IMR-90 (cell line): Measurements from ENCODE around the gene TMC3. TPM values are rescaled to one million over a fixed set of nuclear protein-coding genes. Genes with fewer than 3 reads are reported as not detected.

Source experiments
- ATAC-seq: fragments of 200-7000 bp; cut with Tn5 transposase; 2 replicates; pipeline ENCODE4 v1.9.1; 2020; ENCODE audit warnings: low read depth, mild to moderate bottlenecking, moderate library complexity
- BruUV-seq: library from RNA; stranded (reverse); fragments of 400-500 nt; replicated peaks from 2 replicates; lab custom pipeline; 2021; lab: Mats Ljungman, UMichigan
- CTCF ChIA-PET: fragments of 300-600 bp; formaldehyde crosslinking; extraction: SDS; loops from one replicate; lab custom pipeline; 2021; ENCODE audit warnings: antibody characterized with exemption; lab: Yijun Ruan, JAX
- POLR2A ChIA-PET: fragments of 300-600 bp; sonication (Branson Sonifier 250); formaldehyde crosslinking; loops from one replicate; lab custom pipeline; 2022; ENCODE audit warnings: antibody characterized with exemption; ENCODE audit not compliant: unreplicated experiment; lab: Charles Lee
- DNase-seq: peaks from one replicate; pipeline ENCODE4 v3.0.0; 2013
- H2AFZ ChIP-seq: replicated peaks from 2 replicates; pipeline ENCODE3; 2013; ENCODE audit warnings: low read length, mild to moderate bottlenecking; ENCODE audit not compliant: poor library complexity
- H2AK5ac ChIP-seq: 2 replicates; pipeline ENCODE4 v1.6.1; 2013; ENCODE audit warnings: low read depth, low read length, inconsistent platforms
- H2AK9ac ChIP-seq: replicated peaks from 2 replicates; pipeline ENCODE3; 2013; ENCODE audit warnings: mild to moderate bottlenecking, low read depth, low read length, moderate library complexity; ENCODE audit not compliant: poor library complexity
- H2BK120ac ChIP-seq: 2 replicates; pipeline ENCODE4 v1.6.1; 2013; ENCODE audit warnings: low read depth, low read length, inconsistent platforms
- H2BK15ac ChIP-seq: 3 replicates; pipeline ENCODE4 v1.6.1; 2013; ENCODE audit warnings: low read depth, low read length, inconsistent platforms
- H2BK20ac ChIP-seq: 2 replicates; pipeline ENCODE4 v1.6.1; 2013; ENCODE audit warnings: low read depth, mild to moderate bottlenecking, inconsistent platforms, low read length, moderate library complexity
- H2BK5ac ChIP-seq: 2 replicates; pipeline ENCODE4 v1.6.1; 2013; ENCODE audit warnings: mild to moderate bottlenecking, low read depth, low read length, inconsistent platforms; ENCODE audit not compliant: poor library complexity, severe bottlenecking
- H3K14ac ChIP-seq: replicated peaks from 2 replicates; pipeline ENCODE4 v1.6.1; 2013; ENCODE audit warnings: low read depth, low read length, inconsistent platforms
- H3K18ac ChIP-seq: 2 replicates; pipeline ENCODE4 v1.6.1; 2013; ENCODE audit warnings: low read depth, low read length, control low read depth
- H3K23ac ChIP-seq: 2 replicates; pipeline ENCODE4 v1.6.1; 2013; ENCODE audit warnings: low read depth, low read length, inconsistent platforms
- H3K27ac ChIP-seq: 2 replicates; pipeline ENCODE4 v1.5.1; 2013; ENCODE audit warnings: mild to moderate bottlenecking, control low read depth, low read length; ENCODE audit not compliant: insufficient read depth
- H3K27me3 ChIP-seq: 2 replicates; pipeline ENCODE4 v1.6.1; 2013; ENCODE audit warnings: low read length; ENCODE audit not compliant: control insufficient read depth, insufficient read depth
- H3K36me3 ChIP-seq: 2 replicates; pipeline ENCODE4 v1.6.1; 2013; ENCODE audit warnings: low read length, mixed read lengths; ENCODE audit not compliant: control insufficient read depth, insufficient read depth
- H3K4ac ChIP-seq: 2 replicates; pipeline ENCODE4 v1.6.1; 2013; ENCODE audit warnings: low read depth, low read length, inconsistent platforms
- H3K4me1 ChIP-seq: 2 replicates; pipeline ENCODE4 v1.6.1; 2013; ENCODE audit warnings: low read length, mixed read lengths; ENCODE audit not compliant: control insufficient read depth, insufficient read depth
- H3K4me2 ChIP-seq: 2 replicates; pipeline ENCODE4 v1.6.1; 2013; ENCODE audit warnings: low read depth, mild to moderate bottlenecking, control low read depth, low read length, moderate library complexity
- H3K4me3 ChIP-seq: 2 replicates; pipeline ENCODE4 v1.5.1; 2013; ENCODE audit warnings: low read depth, mild to moderate bottlenecking, control low read depth, low read length, moderate library complexity; ENCODE audit not compliant: insufficient read depth
- H3K56ac ChIP-seq: 2 replicates; pipeline ENCODE4 v1.6.1; 2013; ENCODE audit warnings: low read length, inconsistent platforms; ENCODE audit not compliant: insufficient read depth; ENCODE audit errors: extremely low read depth
- H3K79me1 ChIP-seq, 2 experiments: 2 replicates each; pipeline ENCODE4 v1.6.1; 2013; ENCODE audit warnings: low read length in 2 of 2, inconsistent platforms in 1 of 2, low read depth in 1 of 2
- H3K9ac ChIP-seq: 2 replicates; pipeline ENCODE4 v1.6.1; 2013; ENCODE audit warnings: low read depth, low read length, control low read depth
- H3K9me1 ChIP-seq: 2 replicates; pipeline ENCODE4 v1.6.1; 2013; ENCODE audit warnings: low read length, inconsistent platforms; ENCODE audit not compliant: insufficient read depth
- H3K9me3 ChIP-seq: 2 replicates; pipeline ENCODE4 v1.6.1; 2013; ENCODE audit warnings: low read length; ENCODE audit not compliant: control insufficient read depth, insufficient read depth
- H4K20me1 ChIP-seq: 2 replicates; pipeline ENCODE4 v1.6.1; 2013; ENCODE audit warnings: low read length, inconsistent platforms; ENCODE audit not compliant: insufficient read depth
- H4K5ac ChIP-seq: 2 replicates; pipeline ENCODE4 v1.6.1; 2013; ENCODE audit warnings: mild to moderate bottlenecking, low read depth, low read length, control low read depth
- H4K8ac ChIP-seq, 2 experiments: 2 replicates each; pipeline ENCODE4 v1.6.1; 2013; ENCODE audit warnings: low read depth in 2 of 2, low read length in 2 of 2, control low read depth in 1 of 2, inconsistent platforms in 1 of 2
- H4K91ac ChIP-seq: 2 replicates; pipeline ENCODE4 v1.6.1; 2013; ENCODE audit warnings: low read depth, low read length, inconsistent platforms; ENCODE audit not compliant: insufficient read depth
- BHLHE40 ChIP-seq: fragments of 150-350 bp; IDR thresholded peaks from 2 replicates; pipeline ENCODE4 v1.6.1; 2016; ENCODE audit warnings: mild to moderate bottlenecking, low read depth, low read length
- CEBPB ChIP-seq: IDR thresholded peaks from 2 replicates; pipeline ENCODE4 v1.6.1; 2012; ENCODE audit warnings: low read depth, low read length, improper control_type of control experiment
- CHD1 ChIP-seq: IDR thresholded peaks from 2 replicates; pipeline ENCODE4 v1.6.1; 2012; ENCODE audit warnings: low read depth, low read length, improper control_type of control experiment
- ELK1 ChIP-seq: fragments of 150-350 bp; IDR thresholded peaks from 2 replicates; pipeline ENCODE4 v1.6.1; 2016; ENCODE audit warnings: low read depth, mild to moderate bottlenecking, low read length, moderate library complexity, borderline replicate concordance
- MXI1 ChIP-seq: IDR thresholded peaks from 2 replicates; pipeline ENCODE4 v1.6.1; 2012; ENCODE audit warnings: low read depth, mild to moderate bottlenecking, low read length, moderate library complexity, borderline replicate concordance
- NFE2L2 ChIP-seq: fragments of 150-350 bp; IDR thresholded peaks from 2 replicates; pipeline ENCODE4 v1.6.1; 2016; ENCODE audit warnings: low read depth, mild to moderate bottlenecking, low read length
- POLR2A ChIP-seq: IDR thresholded peaks from 2 replicates; pipeline ENCODE4 v1.6.1; 2012; ENCODE audit warnings: mild to moderate bottlenecking, low read depth, low read length
- RCOR1 ChIP-seq: IDR thresholded peaks from 2 replicates; pipeline ENCODE4 v1.6.1; 2012; ENCODE audit warnings: mild to moderate bottlenecking, low read length, improper control_type of control experiment; ENCODE audit not compliant: insufficient replicate concordance
- RFX5 ChIP-seq: IDR thresholded peaks from 2 replicates; pipeline ENCODE4 v1.8.0; 2012; ENCODE audit warnings: low read depth, mild to moderate bottlenecking, low read length, moderate library complexity
- USF2 ChIP-seq: fragments of 150-350 bp; IDR thresholded peaks from 2 replicates; pipeline ENCODE4 v1.6.1; 2017; ENCODE audit warnings: mild to moderate bottlenecking, antibody characterized with exemption, low read length, low read depth
- WGBS, 2 experiments: methylation state at CpG; one replicate each; pipeline versions ENCODE4 v1.1.5 to v1.1.7; 2013; ENCODE audit warnings: missing lambda C conversion rate in 2 of 2; ENCODE audit not compliant: insufficient read length in 1 of 2; ENCODE audit errors: extremely low coverage in 2 of 2; 5-methylcytosine and 5-hydroxymethylcytosine counted together
- dilution Hi-C: fragments of 300-500 bp; cut with HindIII; formaldehyde crosslinking; loops from one replicate; pipeline ENCODE4 v1.14.3; 2018; ENCODE audit warnings: low sequenced_read_pairs; ENCODE audit not compliant: unreplicated experiment
- in situ Hi-C: fragments of 300-500 bp; cut with MboI; formaldehyde crosslinking; loops from 3 replicates; pipeline ENCODE4 v1.14.3; 2019; ENCODE audit warnings: low sequenced_read_pairs, inconsistent platforms, mixed read lengths
- intact Hi-C: fragments of 100-400 bp; cut with micrococcal nuclease; formaldehyde crosslinking; loops from 2 replicates; pipeline ENCODE4 v1.10.0; 2022
- polyA plus RNA-seq, 3 experiments: library from polyadenylated mRNA; depleted of rRNA; stranded (reverse); fragments of >200 nt; gene quantifications; 2 replicates each; pipeline ENCODE4 v1.2.3, GENCODE V29; 2012; ENCODE audit warnings: low replicate concordance in 1 of 3
- total RNA-seq: library from RNA; depleted of rRNA; stranded (reverse); fragments of >200 nt; gene quantifications from 2 replicates; pipeline ENCODE4 v1.2.3, GENCODE V29; 2012
- TF ChIP-seq, protein P1 (sequence below): conservative IDR thresholded peaks from 2 replicates; pipeline ENCODE4 v1.5.1; 2012; ENCODE audit warnings: mild to moderate bottlenecking, low read depth, low read length, improper control_type of control experiment

Gene TMC3
- total and polyA plus RNA-seq, 2 of the 4 experiments (the other 2 are of a cell fraction), result not detected

GRCh38 chr15:81316267-81316666, 57.7 kb downstream of the TMC3 start:
- Histone ChIP-seq H3K36me3 (peaks cover 50% of the 10 kb centered on the region), H3K9me1 (peaks cover 25% of the 10 kb centered on the region), H3K23ac (no peak overlapping the region), H3K56ac (no peak overlapping the region), H3K4me2 (no peak overlapping the region), H2BK120ac (no peak overlapping the region), H3K9me3 (no peaks in the 10 kb centered on the region), H3K14ac (no peak overlapping the region), H2BK20ac (no peak overlapping the region), H2BK5ac (no peak overlapping the region), H3K18ac (no peak overlapping the region), H4K8ac (no peak overlapping the region), H2AFZ (no peak overlapping the region), H4K91ac (no peak overlapping the region), H2AK5ac (no peak overlapping the region), H3K4ac (no peak overlapping the region), H3K27me3 (no peaks in the 10 kb centered on the region), H3K27ac (no peak overlapping the region), H3K4me3 (no peak overlapping the region), H3K4me1 (peaks cover 18% of the 10 kb centered on the region), H4K20me1 (no peaks in the 10 kb centered on the region), H3K79me1 (0 out of 4 replicates have a peak, but pooled peaks cover 0 to 8% of the 10 kb centered on the region in 2 experiments), H3K9ac (no peak overlapping the region), H4K5ac (no peak overlapping the region), H2BK15ac (no peak overlapping the region), H2AK9ac (no peak overlapping the region)
- BruUV-seq, result no TSS peak
- in situ Hi-C loops, result no loop called here
- intact Hi-C loops, result no loop called here
- ChIA-PET CTCF (no interaction called here), POLR2A (no interaction called here)
- DNase-seq (no peak), ATAC-seq (no peak)
- no CpG with 5 or more reads among the region's 3 CpGs for WGBS, 2 experiments
- TF ChIP-seq USF2 (no peak), RCOR1 (no peak), MXI1 (no peak), CHD1 (no peak), BHLHE40 (no peak), NFE2L2 (no peak), ELK1 (no peak), RFX5 (no peak), CEBPB (no peak), POLR2A (no peak)
- TF ChIP-seq, protein P1, sequence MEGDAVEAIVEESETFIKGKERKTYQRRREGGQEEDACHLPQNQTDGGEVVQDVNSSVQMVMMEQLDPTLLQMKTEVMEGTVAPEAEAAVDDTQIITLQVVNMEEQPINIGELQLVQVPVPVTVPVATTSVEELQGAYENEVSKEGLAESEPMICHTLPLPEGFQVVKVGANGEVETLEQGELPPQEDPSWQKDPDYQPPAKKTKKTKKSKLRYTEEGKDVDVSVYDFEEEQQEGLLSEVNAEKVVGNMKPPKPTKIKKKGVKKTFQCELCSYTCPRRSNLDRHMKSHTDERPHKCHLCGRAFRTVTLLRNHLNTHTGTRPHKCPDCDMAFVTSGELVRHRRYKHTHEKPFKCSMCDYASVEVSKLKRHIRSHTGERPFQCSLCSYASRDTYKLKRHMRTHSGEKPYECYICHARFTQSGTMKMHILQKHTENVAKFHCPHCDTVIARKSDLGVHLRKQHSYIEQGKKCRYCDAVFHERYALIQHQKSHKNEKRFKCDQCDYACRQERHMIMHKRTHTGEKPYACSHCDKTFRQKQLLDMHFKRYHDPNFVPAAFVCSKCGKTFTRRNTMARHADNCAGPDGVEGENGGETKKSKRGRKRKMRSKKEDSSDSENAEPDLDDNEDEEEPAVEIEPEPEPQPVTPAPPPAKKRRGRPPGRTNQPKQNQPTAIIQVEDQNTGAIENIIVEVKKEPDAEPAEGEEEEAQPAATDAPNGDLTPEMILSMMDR, result no peak
- dilution Hi-C loops, result no loop called here
